RWPE1 (cell line): ENCODE data around the gene DCXR.

ENCODE experiments used
- CTCF ChIA-PET: fragments of 350-600 bp; sonication (Branson Sonifier 250); formaldehyde crosslinking; extraction: SDS; loops from one replicate; lab custom pipeline; 2021; lab: Yijun Ruan, JAX
- POLR2A ChIA-PET: fragments of 400-600 bp; formaldehyde crosslinking; extraction: SDS; loops from one replicate; lab custom pipeline; 2020; ENCODE audit warnings: antibody characterized with exemption; ENCODE audit not compliant: low non-redundant PET; lab: Yijun Ruan, JAX
- DNase-seq: peaks from one replicate; pipeline ENCODE4 v3.0.0; 2012; ENCODE audit warnings: low spot score
- H3K27ac ChIP-seq: fragments of 450-650 bp; 2 replicates; pipeline ENCODE4 v1.5.1; 2017
- CTCF ChIP-seq: fragments of 450-650 bp; conservative IDR thresholded peaks from 2 replicates; pipeline ENCODE4 v1.5.1; 2017; ENCODE audit warnings: low read depth, mild to moderate bottlenecking

Gene DCXR

DNA sequence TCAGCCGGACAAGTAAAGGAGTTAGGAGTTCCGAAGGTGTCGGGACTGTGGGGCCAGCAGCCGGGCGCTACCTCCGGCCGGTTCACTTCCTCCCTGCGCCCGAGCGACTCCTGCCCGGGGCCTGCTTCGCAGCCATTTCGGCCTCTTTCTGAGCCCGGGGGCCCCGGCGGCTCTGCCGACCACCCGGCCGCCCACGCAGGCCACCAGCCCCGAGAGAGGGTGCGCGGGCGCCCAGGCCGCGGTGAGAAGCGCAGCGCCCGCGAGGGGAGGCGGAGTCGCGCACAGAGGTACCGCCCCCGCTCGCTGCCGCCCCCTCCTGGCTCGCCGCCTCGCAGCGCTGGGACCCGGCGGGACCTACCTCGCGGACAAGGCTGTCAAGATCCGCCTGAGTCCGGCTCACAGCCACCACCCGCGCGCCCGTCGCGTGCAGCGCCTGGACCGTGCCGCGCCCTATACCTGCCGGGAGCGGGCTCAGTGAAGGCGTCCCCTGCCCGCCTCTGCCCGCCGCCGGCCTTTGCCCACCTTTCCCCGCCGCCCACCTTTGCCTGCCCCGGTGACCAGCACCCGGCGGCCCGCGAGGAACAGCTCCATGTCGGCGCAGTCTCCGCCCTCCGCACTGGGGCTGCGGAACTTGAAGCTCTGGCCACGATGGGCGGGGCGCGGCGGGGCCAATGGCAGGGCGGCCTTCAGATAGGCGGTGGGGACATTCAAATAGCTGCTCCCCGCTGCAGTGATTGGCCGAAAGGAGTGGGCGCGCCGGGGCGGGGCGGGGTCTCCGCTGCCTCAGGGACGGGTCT lies at the start of gene DCXR:
DCXR (minus strand) TSS at position 606 of the 797 bp plus-strand sequence; CDS start at position 591, 15 bp downstream.
- peak; percentile 96 for TF ChIP-seq CTCF
- CTCF ChIA-PET, result interaction anchor here (0.6 to 1.3 kb wide), 8 partner anchors 8 to 286 kb away, joined by 3 to 6 read pairs (median 4); partner anchors contain the start of genes ASPSCR1 and NOTUM

DNA sequence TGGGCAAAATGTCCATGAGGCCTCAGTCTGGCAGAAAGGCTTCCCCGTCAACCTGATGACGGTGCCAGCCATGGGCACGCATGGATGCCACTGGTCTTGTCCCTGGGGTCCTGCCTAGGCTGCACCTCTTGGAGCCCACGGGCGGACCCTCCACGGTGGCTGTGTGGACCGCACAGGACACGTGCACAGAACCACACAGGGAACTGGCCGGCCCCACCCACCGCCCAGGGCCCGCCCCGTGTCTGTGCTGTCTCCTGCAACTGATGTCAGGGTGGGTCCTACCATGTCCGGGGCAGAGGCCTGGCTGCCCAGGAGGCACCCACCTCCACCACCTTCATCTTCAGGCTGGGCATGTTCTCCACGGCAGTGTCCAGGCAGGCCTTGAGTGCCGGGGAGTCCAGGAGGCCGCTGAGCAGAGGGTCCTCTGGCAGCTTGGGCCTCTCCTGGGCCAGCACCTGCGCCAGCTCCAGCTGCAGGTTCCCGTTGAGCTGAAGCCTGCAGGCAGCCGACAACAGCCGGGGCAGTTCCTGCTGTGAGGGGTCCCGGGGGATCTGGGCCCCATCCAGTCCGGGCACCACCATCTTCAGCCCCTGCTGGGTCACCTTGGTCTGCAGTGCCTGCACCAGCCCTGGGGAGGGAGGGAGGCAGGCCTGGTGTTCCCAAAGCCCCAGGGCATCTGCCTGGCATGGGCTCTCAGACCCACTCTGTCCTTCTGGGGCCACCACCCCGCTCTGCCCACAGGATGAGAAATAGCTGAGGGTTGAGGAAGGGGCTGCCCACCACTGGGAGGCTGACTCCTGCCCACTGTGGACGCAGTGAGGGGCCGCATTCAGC lies 48.7 kb upstream of the DCXR start:
- POLR2A ChIA-PET, result no interaction called here
- no peak for DNase-seq
- H3K27ac ChIP-seq, result peak overlapping the region; percentile 96
- CTCF ChIA-PET, result interaction anchor here (0.6 kb wide), 1 partner anchor 267 kb away, joined by 3 read pairs; no protein-coding TSS in a partner anchor
- no peak for TF ChIP-seq CTCF

More for the DNA sequence above, at the start of gene DCXR:
- peak; percentile 95 for DNase-seq
- POLR2A ChIA-PET, result interaction anchor here (0.6 to 1.0 kb wide), 3 partner anchors 13 to 107 kb away, joined by 4 read pairs; partner anchors contain the start of genes CENPX and LRRC45
- peak within 1 kb of the TSS; percentile 89 for H3K27ac ChIP-seq

GRCh38 chr17:82085031-82085861 lies 47.7 kb upstream of the DCXR start:
- CTCF ChIA-PET, result no interaction called here
- TF ChIP-seq CTCF, result no peak
- DNase-seq, result no peak
- H3K27ac ChIP-seq, result peak overlapping the region; percentile 96; the same call in 1 of the 2 replicates
- POLR2A ChIA-PET, result no interaction called here

GRCh38 chr17:82084373-82085030 lies 47.0 kb upstream of the DCXR start:
- CTCF ChIA-PET, result interaction anchor here (0.6 kb wide), 1 partner anchor 11 kb away, joined by 3 read pairs; no protein-coding TSS in a partner anchor
- no peak for DNase-seq
- no peak for TF ChIP-seq CTCF
- H3K27ac ChIP-seq, result peak overlapping the region; percentile 96
- POLR2A ChIA-PET, result no interaction called here

DNA sequence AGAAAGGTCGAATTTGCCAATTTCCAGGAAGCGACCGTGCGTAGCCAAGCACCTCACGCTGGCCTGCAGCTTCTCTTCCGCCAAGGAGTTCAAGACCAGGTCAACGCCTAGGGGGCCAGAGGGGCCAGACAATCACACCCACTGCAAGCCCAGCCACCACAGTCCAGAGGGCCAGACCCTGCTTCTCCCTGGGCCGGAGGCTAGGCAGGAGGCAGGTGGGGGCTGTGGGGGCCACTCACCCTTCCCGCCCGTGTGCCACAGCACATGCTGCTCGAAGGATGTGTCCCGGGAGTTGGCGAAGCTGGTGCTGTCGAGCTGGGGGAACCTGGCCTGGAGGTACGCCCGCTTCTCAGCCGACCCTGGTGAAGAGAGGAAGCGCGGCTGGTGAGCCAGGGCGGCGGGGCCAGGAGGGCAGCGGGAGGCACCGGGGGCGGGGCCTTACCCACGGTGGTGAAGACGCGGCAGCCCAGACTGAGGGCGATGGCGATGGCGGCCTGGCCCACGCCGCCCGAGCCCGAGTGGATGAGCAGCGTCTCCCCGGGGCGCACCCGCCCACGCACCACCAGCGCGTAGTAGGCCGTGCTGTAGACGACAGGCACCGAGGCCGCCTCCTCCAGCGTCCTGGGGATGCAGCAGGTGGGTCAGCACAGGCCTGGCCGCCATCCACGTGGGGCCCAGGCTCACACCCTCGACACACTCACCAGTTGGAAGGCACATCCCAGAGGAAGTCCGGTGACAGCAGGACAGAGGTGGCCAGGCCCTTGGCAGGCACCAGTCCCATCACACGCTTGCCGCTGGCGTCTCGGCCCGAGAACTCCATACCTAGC lies 46.2 kb upstream of the DCXR start:
- peak overlapping the region; percentile 96 for H3K27ac ChIP-seq
- POLR2A ChIA-PET, result no interaction called here
- DNase-seq, result no peak
- CTCF ChIA-PET, result interaction anchor here (0.6 kb wide), 1 partner anchor 17 kb away, joined by 4 read pairs; no protein-coding TSS in a partner anchor
- no peak for TF ChIP-seq CTCF
